ENCODE measurements around the gene NPAS3.

The NPAS3 gene

DNA sequence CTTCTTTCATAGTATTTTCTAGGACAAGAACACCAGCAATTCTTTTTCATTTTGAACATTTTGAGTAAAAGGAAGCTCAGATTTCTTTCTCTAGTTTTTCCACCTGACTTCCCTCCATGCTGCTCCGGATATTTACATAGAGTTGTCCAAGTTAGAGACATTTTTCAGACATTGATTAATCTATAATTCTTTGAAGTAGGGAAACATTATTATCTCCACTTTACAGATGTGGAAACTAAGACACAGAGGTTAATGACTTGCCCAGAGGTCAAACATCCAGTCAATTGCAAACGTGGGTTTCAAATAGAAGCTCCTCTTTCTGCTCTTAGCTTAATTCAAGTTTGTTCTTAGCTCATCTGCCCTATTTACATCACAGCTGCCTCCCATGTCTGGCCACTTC, 873.9 kb downstream of the NPAS3 start:
- no peaks in the 10 kb centered on the region for H3K36me3 ChIP-seq (ENCODE audit: control insufficient read depth, insufficient read depth, low read length)
- no peaks in the 10 kb centered on the region for H3K4me1 ChIP-seq (ENCODE audit: control insufficient read depth, insufficient read depth, low read length)
- H3K4me3 ChIP-seq (ENCODE audit: insufficient read depth, low read depth, low read length): no peak overlapping the region
- no peak overlapping the region for H3K27ac ChIP-seq (ENCODE audit: insufficient read depth, low read depth, low read length, poor library complexity, severe bottlenecking)
- H3K27me3 ChIP-seq (ENCODE audit: control insufficient read depth, insufficient read depth, low read length, poor library complexity, severe bottlenecking): no peaks in the 10 kb centered on the region
- 36 to 77% methylated on average over 1 to 2 of the region's 2 CpGs for WGBS, 2 experiments
- no peaks in the 10 kb centered on the region for H3K9me3 ChIP-seq (ENCODE audit: control insufficient read depth, low read length)

DNA sequence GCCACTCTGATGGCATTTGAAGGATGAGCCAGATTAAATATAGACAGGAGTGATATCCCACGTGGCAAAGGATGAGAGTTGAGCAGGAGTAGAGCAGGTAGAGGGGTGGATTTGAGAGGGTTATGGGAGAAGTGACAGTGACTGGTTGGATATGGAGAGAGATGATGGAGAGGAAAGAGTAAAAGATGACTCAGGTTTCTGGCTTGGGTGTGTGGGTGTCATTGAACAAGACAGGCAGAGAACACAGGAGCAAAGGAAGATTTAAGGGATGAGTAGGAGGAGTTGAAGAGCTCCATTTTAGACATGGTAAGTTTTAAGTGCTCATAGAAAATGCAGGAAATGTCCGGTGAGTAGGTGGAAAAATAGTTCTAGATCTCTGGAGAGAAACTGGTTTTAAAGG, 875.3 kb downstream of the NPAS3 start:
- Histone ChIP-seq H3K36me3 (ENCODE audit: control insufficient read depth, insufficient read depth, low read length) (no peaks in the 10 kb centered on the region), H3K27ac (ENCODE audit: insufficient read depth, low read depth, low read length, poor library complexity, severe bottlenecking) (no peak overlapping the region), H3K4me3 (ENCODE audit: insufficient read depth, low read depth, low read length) (no peak overlapping the region), H3K9me3 (ENCODE audit: control insufficient read depth, low read length) (no peaks in the 10 kb centered on the region), H3K4me1 (ENCODE audit: control insufficient read depth, insufficient read depth, low read length) (no peaks in the 10 kb centered on the region), H3K27me3 (ENCODE audit: control insufficient read depth, insufficient read depth, low read length, poor library complexity, severe bottlenecking) (no peaks in the 10 kb centered on the region)
- WGBS, 2 experiments: 87 to 89% methylated on average over 2 of the region's 2 CpGs

DNA sequence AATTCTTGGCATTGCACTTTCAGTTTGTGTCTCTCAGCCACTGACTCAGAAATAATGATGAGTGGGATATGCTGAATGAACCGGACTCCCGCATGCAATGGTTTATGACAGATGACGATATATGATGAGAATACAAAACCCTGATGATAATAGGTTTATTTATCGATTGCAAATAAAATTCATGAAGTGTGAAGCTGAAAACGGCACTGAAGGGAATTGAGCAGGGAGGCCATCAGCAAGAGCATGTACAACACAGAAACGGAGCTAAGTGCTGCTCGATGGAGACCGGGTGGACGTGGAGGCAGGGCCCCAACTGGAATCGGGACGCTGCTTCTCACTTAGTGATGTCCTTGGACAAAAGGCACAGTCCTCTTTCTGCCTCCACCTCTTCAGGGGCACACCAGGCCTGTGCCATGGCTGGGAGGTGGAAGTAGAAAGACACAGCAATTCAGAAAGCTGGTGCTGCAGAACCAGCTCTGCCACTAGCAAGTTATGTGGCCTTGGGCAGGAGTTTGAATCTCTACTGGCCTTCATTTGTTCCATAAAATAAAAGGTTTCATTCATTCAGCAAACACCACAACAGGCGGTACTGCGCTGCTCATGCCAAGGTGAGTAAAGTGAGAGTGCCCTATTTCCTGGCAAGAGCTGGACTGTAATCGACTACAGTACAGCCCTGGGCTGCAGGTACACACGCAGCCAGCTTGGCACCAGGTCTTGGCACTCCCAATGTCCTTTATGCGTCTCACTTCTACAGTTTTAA, 895.2 kb downstream of the NPAS3 start:
- Histone ChIP-seq H3K9me3 (ENCODE audit: control insufficient read depth, low read length) (no peaks in the 10 kb centered on the region), H3K27me3 (ENCODE audit: control insufficient read depth, insufficient read depth, low read length, poor library complexity, severe bottlenecking) (no peaks in the 10 kb centered on the region), H3K27ac (ENCODE audit: insufficient read depth, low read depth, low read length, poor library complexity, severe bottlenecking) (no peak overlapping the region), H3K4me3 (ENCODE audit: insufficient read depth, low read depth, low read length) (no peak overlapping the region), H3K4me1 (ENCODE audit: control insufficient read depth, insufficient read depth, low read length) (peaks cover 7% of the 10 kb centered on the region), H3K36me3 (ENCODE audit: control insufficient read depth, insufficient read depth, low read length) (no peaks in the 10 kb centered on the region)
- 88 to 91% methylated on average over 16 of the region's 16 CpGs for WGBS, 2 experiments

DNA sequence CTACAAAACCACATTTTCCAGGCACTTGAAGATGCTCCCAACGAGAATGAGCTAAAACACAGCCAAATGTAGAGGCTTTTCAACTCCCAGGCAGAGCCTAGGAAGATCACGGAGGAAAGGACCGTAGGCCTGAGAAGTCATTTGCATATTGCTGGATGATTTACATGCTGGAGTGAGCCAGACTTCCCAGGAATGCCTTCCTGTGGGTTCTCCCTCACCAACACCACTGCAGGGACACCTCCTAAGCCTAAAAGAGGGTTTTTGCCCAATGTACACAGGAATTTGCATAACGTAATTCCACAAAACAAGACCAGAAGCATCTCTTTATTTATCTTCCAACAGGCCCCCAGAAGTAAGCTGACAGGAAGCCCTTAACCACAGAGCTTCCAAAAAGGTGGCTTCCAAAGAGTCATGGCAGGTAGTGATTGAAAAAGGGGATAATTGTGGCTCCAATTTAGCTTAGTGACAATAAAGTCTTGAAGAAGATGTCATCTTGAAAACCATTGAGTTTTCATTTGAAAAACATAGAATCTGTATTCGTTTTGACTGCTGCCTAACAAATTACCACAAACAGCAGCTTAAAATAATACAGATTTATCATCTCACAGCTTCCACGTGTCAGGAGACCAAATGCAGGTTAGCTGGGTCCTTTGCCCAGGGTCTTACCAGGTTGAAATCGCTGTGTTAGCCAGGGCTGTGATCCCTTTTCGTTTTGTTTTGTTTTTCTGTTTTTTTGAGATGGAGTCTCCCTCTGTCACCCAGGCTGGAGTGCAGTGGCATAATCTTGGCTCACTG, 896.0 kb downstream of the NPAS3 start:
- Histone ChIP-seq H3K27me3 (ENCODE audit: control insufficient read depth, insufficient read depth, low read length, poor library complexity, severe bottlenecking) (no peaks in the 10 kb centered on the region), H3K4me1 (ENCODE audit: control insufficient read depth, insufficient read depth, low read length) (peaks cover 7% of the 10 kb centered on the region), H3K27ac (ENCODE audit: insufficient read depth, low read depth, low read length, poor library complexity, severe bottlenecking) (no peak overlapping the region), H3K4me3 (ENCODE audit: insufficient read depth, low read depth, low read length) (no peak overlapping the region), H3K9me3 (ENCODE audit: control insufficient read depth, low read length) (no peaks in the 10 kb centered on the region), H3K36me3 (ENCODE audit: control insufficient read depth, insufficient read depth, low read length) (no peaks in the 10 kb centered on the region)
- WGBS, 2 experiments: 85% methylated on average over 8 of the region's 8 CpGs

DNA sequence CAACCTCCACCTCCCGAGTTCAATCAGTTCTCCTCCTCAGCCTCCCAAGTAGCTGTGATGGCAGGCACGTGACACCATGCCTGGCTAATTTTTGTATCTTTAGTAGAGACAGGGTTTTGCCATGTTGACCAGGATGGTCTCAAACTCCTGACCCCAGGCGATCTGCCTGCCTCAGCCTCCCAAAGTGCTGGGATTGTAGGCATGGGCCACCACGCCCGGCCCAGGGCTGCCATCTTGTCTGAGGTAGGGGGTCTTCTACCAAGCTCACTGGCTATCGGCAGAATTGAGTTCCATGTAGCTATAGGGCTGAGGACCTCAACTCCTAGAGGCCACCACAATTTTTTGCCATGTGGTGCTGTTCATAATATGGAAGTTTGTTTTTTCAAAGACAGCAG, 896.6 kb downstream of the NPAS3 start:
- 95 to 97% methylated on average over 6 of the region's 6 CpGs for WGBS, 2 experiments
- no peaks in the 10 kb centered on the region for H3K27me3 ChIP-seq (ENCODE audit: control insufficient read depth, insufficient read depth, low read length, poor library complexity, severe bottlenecking)
- no peaks in the 10 kb centered on the region for H3K9me3 ChIP-seq (ENCODE audit: control insufficient read depth, low read length)
- H3K4me1 ChIP-seq (ENCODE audit: control insufficient read depth, insufficient read depth, low read length): peaks cover 7% of the 10 kb centered on the region
- H3K36me3 ChIP-seq (ENCODE audit: control insufficient read depth, insufficient read depth, low read length): no peaks in the 10 kb centered on the region
- no peak overlapping the region for H3K27ac ChIP-seq (ENCODE audit: insufficient read depth, low read depth, low read length, poor library complexity, severe bottlenecking)
- H3K4me3 ChIP-seq (ENCODE audit: insufficient read depth, low read depth, low read length): no peak overlapping the region

DNA sequence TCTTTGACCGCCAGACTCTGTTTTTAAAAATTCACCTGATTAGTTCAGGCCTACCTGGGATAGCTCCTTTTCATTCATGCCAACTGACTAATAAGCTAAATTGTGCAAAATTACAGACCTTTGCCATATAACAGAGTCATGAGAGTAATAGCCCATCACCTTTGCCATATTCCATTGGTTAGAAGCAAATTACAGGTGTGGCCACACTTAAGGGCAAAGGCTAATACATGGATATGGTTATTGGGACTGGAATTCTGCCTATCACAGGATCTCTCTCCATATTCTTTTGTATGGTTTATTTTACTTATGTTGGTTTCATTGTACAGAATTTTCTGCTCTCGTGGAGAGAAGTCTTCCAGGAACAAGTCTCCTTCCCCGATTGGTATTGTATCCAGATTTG, 897.0 kb downstream of the NPAS3 start:
- WGBS, 2 experiments: 94 to 95% methylated on average over 3 of the region's 3 CpGs
- no peaks in the 10 kb centered on the region for H3K27me3 ChIP-seq (ENCODE audit: control insufficient read depth, insufficient read depth, low read length, poor library complexity, severe bottlenecking)
- H3K36me3 ChIP-seq (ENCODE audit: control insufficient read depth, insufficient read depth, low read length): no peaks in the 10 kb centered on the region
- H3K4me1 ChIP-seq (ENCODE audit: control insufficient read depth, insufficient read depth, low read length): peaks cover 7% of the 10 kb centered on the region
- no peak overlapping the region for H3K27ac ChIP-seq (ENCODE audit: insufficient read depth, low read depth, low read length, poor library complexity, severe bottlenecking)
- no peaks in the 10 kb centered on the region for H3K9me3 ChIP-seq (ENCODE audit: control insufficient read depth, low read length)
- no peak overlapping the region for H3K4me3 ChIP-seq (ENCODE audit: insufficient read depth, low read depth, low read length)

DNA sequence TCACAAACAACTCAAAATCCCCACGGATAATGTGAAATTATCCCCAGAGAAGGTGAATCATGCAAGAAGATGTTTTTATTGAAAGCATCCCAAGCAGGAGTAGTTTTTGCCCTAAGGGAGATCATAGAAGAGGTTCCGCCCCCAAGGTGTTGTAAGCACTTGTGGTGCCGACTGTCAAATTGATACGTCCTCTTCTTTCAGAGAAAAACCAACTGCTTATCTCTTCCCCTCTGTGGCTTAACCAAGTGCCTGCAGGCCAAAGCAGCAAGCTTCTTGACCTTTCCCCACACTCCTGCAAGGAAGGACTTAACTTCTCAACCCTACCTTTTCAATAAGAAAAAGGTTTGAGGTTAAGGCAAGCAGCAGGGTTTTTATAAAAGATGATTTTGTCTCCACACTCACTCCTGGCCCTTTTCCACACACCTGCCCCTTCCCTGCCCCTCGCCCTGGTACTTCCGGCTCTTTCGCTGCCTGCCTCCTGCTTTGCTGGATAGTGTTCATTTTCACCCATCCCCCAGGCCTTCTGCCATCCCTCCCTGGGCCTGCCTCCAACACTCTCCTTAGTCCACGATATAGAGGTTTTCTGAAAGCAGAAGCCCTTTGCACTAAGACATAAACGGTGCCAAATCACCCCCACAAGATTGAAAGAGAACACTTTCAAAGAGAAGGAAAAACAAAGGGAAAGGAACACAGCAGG, 897.7 kb downstream of the NPAS3 start:
- Histone ChIP-seq H3K4me3 (ENCODE audit: insufficient read depth, low read depth, low read length) (no peak overlapping the region), H3K4me1 (ENCODE audit: control insufficient read depth, insufficient read depth, low read length) (peaks cover 7% of the 10 kb centered on the region), H3K27ac (ENCODE audit: insufficient read depth, low read depth, low read length, poor library complexity, severe bottlenecking) (no peak overlapping the region), H3K27me3 (ENCODE audit: control insufficient read depth, insufficient read depth, low read length, poor library complexity, severe bottlenecking) (no peaks in the 10 kb centered on the region), H3K9me3 (ENCODE audit: control insufficient read depth, low read length) (no peaks in the 10 kb centered on the region), H3K36me3 (ENCODE audit: control insufficient read depth, insufficient read depth, low read length) (no peaks in the 10 kb centered on the region)
- WGBS, 2 experiments: 69 to 75% methylated on average over 9 of the region's 9 CpGs

DNA sequence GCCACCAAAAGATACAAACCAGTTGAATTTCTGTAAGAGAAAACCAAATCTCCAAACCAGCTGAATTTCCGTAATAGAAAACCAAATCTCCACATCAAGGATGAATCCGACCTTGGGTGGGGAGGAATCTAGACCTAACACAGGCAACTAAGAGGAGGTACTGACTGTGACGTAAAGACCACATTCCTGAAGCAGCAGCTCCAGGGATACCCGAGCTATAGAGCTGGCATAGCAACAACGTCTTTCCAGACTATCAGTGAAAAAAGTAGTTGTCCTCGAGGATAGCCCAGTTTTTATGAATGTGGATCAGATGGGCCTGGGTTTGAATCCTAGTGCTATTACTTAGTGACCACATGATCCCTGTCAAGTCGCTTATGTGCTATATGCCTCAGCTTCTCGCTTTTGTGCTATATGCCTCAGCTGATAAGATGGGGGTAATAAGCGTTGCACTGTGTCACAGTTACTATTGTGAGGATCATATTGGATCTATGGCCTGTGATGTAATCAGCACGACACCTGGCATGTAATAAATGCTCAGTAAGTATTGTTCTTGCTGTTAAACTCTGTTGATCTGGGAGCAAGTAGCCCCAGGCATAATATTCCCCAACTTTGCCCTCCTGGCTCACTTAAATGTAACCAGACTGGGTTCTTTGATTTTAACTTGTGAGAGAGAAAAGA, 898.4 kb downstream of the NPAS3 start:
- peaks cover 7% of the 10 kb centered on the region for H3K4me1 ChIP-seq (ENCODE audit: control insufficient read depth, insufficient read depth, low read length)
- 76 to 79% methylated on average over 10 of the region's 10 CpGs for WGBS, 2 experiments
- no peaks in the 10 kb centered on the region for H3K9me3 ChIP-seq (ENCODE audit: control insufficient read depth, low read length)
- no peaks in the 10 kb centered on the region for H3K36me3 ChIP-seq (ENCODE audit: control insufficient read depth, insufficient read depth, low read length)
- H3K27me3 ChIP-seq (ENCODE audit: control insufficient read depth, insufficient read depth, low read length, poor library complexity, severe bottlenecking): no peaks in the 10 kb centered on the region
- no peak overlapping the region for H3K4me3 ChIP-seq (ENCODE audit: insufficient read depth, low read depth, low read length)
- H3K27ac ChIP-seq (ENCODE audit: insufficient read depth, low read depth, low read length, poor library complexity, severe bottlenecking): no peak overlapping the region

DNA sequence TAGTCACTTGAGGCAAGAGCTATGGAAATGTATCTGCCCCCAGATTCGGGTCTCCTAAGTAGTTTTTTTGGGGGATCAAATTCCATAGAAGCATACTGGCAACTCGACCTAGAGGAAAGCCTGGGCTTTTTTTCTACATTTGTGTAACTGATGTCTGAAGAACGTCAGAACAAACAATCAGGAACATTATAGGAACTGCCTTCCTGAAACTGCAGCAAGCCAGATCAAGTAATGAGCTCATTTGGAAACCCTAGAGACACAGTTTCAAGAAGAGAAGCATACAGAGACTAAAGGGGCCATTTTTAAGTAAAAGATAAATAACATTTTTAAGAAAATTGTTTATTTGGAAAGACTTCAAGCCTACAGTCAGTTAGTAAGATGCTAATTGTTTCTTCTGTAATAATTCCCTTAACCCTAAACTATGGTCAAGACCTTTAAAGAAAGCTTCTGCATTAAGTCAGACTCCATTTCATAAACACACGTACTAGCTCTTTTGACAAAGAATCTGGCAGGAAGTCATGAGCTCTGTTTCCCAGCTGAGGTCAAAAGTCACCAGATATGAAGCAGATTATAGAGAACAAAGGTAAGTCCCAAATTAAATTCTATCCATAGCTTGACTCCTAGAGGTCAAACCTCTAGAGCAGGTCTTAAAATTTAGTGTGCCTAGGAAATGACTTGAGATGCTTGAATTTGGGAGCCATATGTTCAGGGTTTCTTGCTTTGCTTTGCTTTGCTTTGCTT, 899.4 kb downstream of the NPAS3 start:
- Histone ChIP-seq H3K4me3 (ENCODE audit: insufficient read depth, low read depth, low read length) (no peak overlapping the region), H3K9me3 (ENCODE audit: control insufficient read depth, low read length) (no peaks in the 10 kb centered on the region), H3K27ac (ENCODE audit: insufficient read depth, low read depth, low read length, poor library complexity, severe bottlenecking) (peak overlapping the region; percentile 20), H3K27me3 (ENCODE audit: control insufficient read depth, insufficient read depth, low read length, poor library complexity, severe bottlenecking) (no peaks in the 10 kb centered on the region), H3K36me3 (ENCODE audit: control insufficient read depth, insufficient read depth, low read length) (no peaks in the 10 kb centered on the region), H3K4me1 (ENCODE audit: control insufficient read depth, insufficient read depth, low read length) (peaks cover 7% of the 10 kb centered on the region)
- 85 to 89% methylated on average over 4 of the region's 4 CpGs for WGBS, 2 experiments

All from ectodermal cell (in vitro differentiated cells).